ENCODE results near the gene APOH. TPM values are rescaled to one million over a fixed set of nuclear protein-coding genes. Genes with fewer than 3 reads are reported as not detected.
A peak's percentile ranks its signal among the peaks of the same experiment; 100 is the strongest.

APOH gene
- total and polyA plus RNA-seq, 4 donors: 0.39 to 15.4 (median 4.8) TPM

DNA sequence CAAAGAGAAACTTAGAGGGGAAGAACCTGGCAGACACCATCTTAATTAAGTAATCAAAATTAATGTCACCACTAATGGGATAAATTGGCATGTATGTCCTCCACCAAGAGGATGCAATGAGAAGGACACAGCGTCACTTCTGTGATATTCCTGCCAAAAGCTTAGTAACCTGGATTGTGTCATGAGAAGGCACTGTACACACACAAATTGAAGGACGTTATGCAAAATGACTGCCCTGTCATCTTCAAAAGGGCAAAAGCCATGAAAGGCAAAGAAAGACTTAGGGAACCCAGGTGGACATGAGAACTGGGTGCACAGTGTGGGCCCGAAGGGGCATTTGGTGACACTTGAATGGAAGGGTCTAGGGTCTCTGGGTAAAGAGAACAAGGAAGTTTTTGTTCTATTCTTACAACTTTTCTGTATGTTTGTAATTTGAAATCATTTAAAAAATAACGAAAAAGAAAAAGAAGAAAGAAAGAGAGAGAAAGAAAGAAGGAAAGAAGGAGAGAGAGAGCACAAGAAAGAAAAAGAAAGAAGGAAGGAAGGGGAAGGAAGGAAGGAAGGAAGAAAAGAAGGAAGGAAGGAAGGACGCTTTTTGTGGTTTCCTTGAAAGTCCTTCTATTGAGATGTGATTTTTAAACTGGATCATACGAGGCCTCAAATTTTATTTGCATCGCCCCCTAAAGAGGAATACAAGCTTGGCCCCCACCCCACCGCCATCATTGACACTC is 4.0 kb upstream of the APOH start:
- WGBS, 2 donors: 72 to 79% methylated on average over 8 of the region's 8 CpGs
- Histone ChIP-seq H3K36me3 (ENCODE audit: control insufficient read depth in 4 of 4, insufficient read depth in 4 of 4, low read length in 4 of 4) (no peaks in the 10 kb centered on the region), H3K4me3 (no peak overlapping the region), H3K9me3 (ENCODE audit: control insufficient read depth in 4 of 4, insufficient read depth in 3 of 4, low read length in 3 of 4) (no peaks in the 10 kb centered on the region), H3K27me3 (ENCODE audit: control insufficient read depth in 3 of 3, insufficient read depth in 3 of 3, low read length in 2 of 3) (no peaks in the 10 kb centered on the region), H3K27ac (ENCODE audit: low read depth in 1 of 2, low read length in 1 of 2) (no peak overlapping the region), H3K9ac (ENCODE audit: insufficient read depth in 1 of 2, low read length in 2 of 2) (no peak overlapping the region), H3K4me1 (ENCODE audit: control insufficient read depth in 5 of 5, insufficient read depth in 5 of 5, low read length in 5 of 5) (peaks cover 0 to 12% (median 6%) of the 10 kb centered on the region in 5 donors)
- no peak for DNase-seq
- TF ChIP-seq, protein P1, sequence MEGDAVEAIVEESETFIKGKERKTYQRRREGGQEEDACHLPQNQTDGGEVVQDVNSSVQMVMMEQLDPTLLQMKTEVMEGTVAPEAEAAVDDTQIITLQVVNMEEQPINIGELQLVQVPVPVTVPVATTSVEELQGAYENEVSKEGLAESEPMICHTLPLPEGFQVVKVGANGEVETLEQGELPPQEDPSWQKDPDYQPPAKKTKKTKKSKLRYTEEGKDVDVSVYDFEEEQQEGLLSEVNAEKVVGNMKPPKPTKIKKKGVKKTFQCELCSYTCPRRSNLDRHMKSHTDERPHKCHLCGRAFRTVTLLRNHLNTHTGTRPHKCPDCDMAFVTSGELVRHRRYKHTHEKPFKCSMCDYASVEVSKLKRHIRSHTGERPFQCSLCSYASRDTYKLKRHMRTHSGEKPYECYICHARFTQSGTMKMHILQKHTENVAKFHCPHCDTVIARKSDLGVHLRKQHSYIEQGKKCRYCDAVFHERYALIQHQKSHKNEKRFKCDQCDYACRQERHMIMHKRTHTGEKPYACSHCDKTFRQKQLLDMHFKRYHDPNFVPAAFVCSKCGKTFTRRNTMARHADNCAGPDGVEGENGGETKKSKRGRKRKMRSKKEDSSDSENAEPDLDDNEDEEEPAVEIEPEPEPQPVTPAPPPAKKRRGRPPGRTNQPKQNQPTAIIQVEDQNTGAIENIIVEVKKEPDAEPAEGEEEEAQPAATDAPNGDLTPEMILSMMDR (IDR thresholded peaks at IDR 0.05; ENCODE audit: control extremely low read depth, extremely low read depth): no peak
- ATAC-seq (ENCODE audit: insufficient read depth, low FRiP score): no peak

DNA sequence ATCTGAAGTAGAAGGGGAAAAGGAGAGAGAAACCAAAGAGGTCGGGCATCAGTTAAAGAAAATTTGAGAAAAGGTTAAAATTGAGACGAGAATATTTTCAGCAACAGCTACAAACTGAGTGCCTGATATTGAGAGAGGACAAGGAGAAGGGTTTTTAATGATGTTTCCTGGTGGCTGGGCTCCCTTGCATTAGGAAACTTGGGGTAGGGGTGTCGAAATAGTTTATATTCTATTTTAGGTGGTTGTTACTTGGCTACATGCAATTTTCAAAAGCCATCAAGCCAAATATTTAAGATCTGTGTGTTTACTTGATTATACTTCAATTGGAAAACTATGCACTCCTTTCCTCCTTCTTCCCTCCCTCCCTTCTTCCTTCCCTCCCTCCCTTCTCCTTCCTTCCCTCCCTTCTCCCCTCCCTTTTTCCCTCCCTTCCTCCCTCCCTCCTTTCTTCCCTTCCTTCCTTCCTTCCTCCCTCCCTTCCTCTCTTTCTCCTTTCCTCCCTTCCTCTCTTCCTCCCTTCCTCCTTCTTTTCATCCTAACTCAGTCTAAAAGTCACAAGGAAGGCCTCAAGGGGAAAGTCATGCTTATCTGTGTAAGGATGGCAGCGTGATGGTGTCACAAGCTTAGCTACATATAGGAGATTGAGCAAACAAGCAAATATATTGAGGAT is 1.8 kb upstream of the APOH start:
- Histone ChIP-seq H3K27me3 (ENCODE audit: control insufficient read depth in 3 of 3, insufficient read depth in 3 of 3, low read length in 2 of 3) (no peaks in the 10 kb centered on the region), H3K9me3 (ENCODE audit: control insufficient read depth in 4 of 4, insufficient read depth in 3 of 4, low read length in 3 of 4) (no peaks in the 10 kb centered on the region), H3K36me3 (ENCODE audit: control insufficient read depth in 4 of 4, insufficient read depth in 4 of 4, low read length in 4 of 4) (no peaks in the 10 kb centered on the region), H3K4me1 (ENCODE audit: control insufficient read depth in 5 of 5, insufficient read depth in 5 of 5, low read length in 5 of 5) (peaks cover 0 to 12% (median 6%) of the 10 kb centered on the region in 5 donors), H3K27ac (ENCODE audit: low read depth in 1 of 2, low read length in 1 of 2) (peak overlapping the region in 1 of 2 donors; percentile 52), H3K9ac (ENCODE audit: insufficient read depth in 1 of 2, low read length in 2 of 2) (no peak overlapping the region), H3K4me3 (no peak overlapping the region)
- no peak for ATAC-seq (ENCODE audit: insufficient read depth, low FRiP score)
- TF ChIP-seq, protein P1 (IDR thresholded peaks at IDR 0.05; ENCODE audit: control extremely low read depth, extremely low read depth): no peak
- WGBS, 2 donors: 65 to 74% methylated on average over 4 of the region's 4 CpGs
- DNase-seq: peak in 2 of 3 donors; percentile 31 to 63

DNA sequence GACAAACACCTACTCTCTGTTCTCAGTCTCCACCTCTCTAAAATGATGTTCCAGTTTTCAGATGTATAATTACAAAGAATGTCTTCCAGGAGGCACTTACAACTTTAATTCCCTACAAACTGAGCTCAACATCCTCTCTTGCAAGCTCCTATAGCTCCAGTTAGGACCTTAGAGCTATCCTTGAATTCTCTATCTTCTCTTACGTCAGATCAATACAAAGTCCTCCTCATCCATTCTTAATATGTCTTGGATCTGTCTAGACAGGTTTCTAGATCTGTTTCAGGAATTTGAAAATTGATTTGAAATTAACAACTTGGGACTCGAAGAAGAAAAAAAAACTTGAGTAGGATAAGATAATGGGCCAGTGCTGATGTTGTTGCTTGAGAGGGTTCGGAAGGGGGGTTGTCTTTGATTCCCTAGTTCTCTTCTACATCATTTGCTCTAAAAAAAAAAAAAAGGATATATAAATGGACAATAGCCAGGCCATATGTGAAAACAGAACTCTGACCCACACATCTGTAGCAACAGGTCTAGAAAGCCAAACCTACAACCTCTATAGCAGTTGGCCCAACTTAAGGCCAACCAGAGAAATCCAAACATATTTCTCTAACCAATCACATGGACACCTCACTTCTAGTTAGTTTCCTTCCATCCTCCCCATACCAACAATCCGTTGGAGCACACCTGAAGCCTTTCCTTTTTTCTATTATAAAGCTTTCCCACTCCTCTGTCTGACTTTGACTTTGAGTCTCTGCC is 746 bp upstream of the APOH start:
- WGBS, 2 donors: 80 to 86% methylated on average over 4 of the region's 4 CpGs
- Histone ChIP-seq H3K36me3 (ENCODE audit: control insufficient read depth in 4 of 4, insufficient read depth in 4 of 4, low read length in 4 of 4) (no peaks in the 10 kb centered on the region), H3K4me3 (no peak overlapping the region), H3K27ac (ENCODE audit: low read depth in 1 of 2, low read length in 1 of 2) (peak overlapping the region in 1 of 2 donors; percentile 31), H3K9me3 (ENCODE audit: control insufficient read depth in 4 of 4, insufficient read depth in 3 of 4, low read length in 3 of 4) (no peaks in the 10 kb centered on the region), H3K4me1 (ENCODE audit: control insufficient read depth in 5 of 5, insufficient read depth in 5 of 5, low read length in 5 of 5) (peaks cover 0 to 12% (median 6%) of the 10 kb centered on the region in 5 donors), H3K9ac (ENCODE audit: insufficient read depth in 1 of 2, low read length in 2 of 2) (no peak overlapping the region), H3K27me3 (ENCODE audit: control insufficient read depth in 3 of 3, insufficient read depth in 3 of 3, low read length in 2 of 3) (no peaks in the 10 kb centered on the region)
- ATAC-seq (ENCODE audit: insufficient read depth, low FRiP score) (no peak), DNase-seq (no peak)
- TF ChIP-seq, protein P1 (IDR thresholded peaks at IDR 0.05; ENCODE audit: control extremely low read depth, extremely low read depth): no peak
